Measurements from ENCODE around the gene CCND1. TPM values are rescaled to one million over a fixed set of nuclear protein-coding genes. Genes with fewer than 3 reads are reported as not detected.
"Not testable (repeated sequence)": the region's sequence is repeated elsewhere in the genome, so short reads cannot be mapped to it uniquely, and the experiment has no call there.

CCND1 gene
- total RNA-seq, 1 donor from 2014 or later: 28.1 TPM

GRCh38 chr11:69605737-69606526 lies 35.0 kb upstream of the CCND1 start:
- no peaks in the 10 kb centered on the region for H3K36me3 Mint-ChIP-seq (ENCODE audit: low read depth)
- intact Hi-C loops (cut with micrococcal nuclease): no loop called here

GRCh38 chr11:69609351-69609750 lies 31.6 kb upstream of the CCND1 start:
- no peaks in the 10 kb centered on the region for H3K4me1 Mint-ChIP-seq (ENCODE audit: low read depth)
- peaks cover 1% of the 10 kb centered on the region for H3K27me3 Mint-ChIP-seq (ENCODE audit: insufficient read depth)
- no peaks in the 10 kb centered on the region for H3K9me3 Mint-ChIP-seq
- H3K36me3 Mint-ChIP-seq (ENCODE audit: low read depth): no peaks in the 10 kb centered on the region
- intact Hi-C loops (cut with micrococcal nuclease): no loop called here
- no peak for DNase-seq (ENCODE audit: low spot score)
- no peak overlapping the region for H3K4me3 Mint-ChIP-seq
- no peak overlapping the region for H3K27ac Mint-ChIP-seq

More at GRCh38 chr11:69605737-69606526, 35.0 kb upstream of the CCND1 start:
- no peak for DNase-seq (ENCODE audit: low spot score)
- peaks cover 5% of the 10 kb centered on the region for H3K27me3 Mint-ChIP-seq (ENCODE audit: insufficient read depth)
- H3K9me3 Mint-ChIP-seq: no peaks in the 10 kb centered on the region
- H3K4me1 Mint-ChIP-seq (ENCODE audit: low read depth): no peaks in the 10 kb centered on the region
- H3K4me3 Mint-ChIP-seq: no peak overlapping the region
- no peak overlapping the region for H3K27ac Mint-ChIP-seq

- Mint-ChIP-seq H3K36me3 (ENCODE audit: low read depth) (no peaks in the 10 kb centered on the region), H3K9me3 (no peaks in the 10 kb centered on the region), H3K27me3 (ENCODE audit: insufficient read depth) (peaks cover 1% of the 10 kb centered on the region), H3K27ac (no peak overlapping the region), H3K4me3 (no peak overlapping the region), H3K4me1 (ENCODE audit: low read depth) (no peaks in the 10 kb centered on the region)
- DNase-seq (ENCODE audit: low spot score): no peak
- intact Hi-C loops (cut with micrococcal nuclease): no loop called here
Observed at GRCh38 chr11:69611548-69612526, 29.1 kb upstream of the CCND1 start.

- no peak overlapping the region for H3K4me3 Mint-ChIP-seq
- no peaks in the 10 kb centered on the region for H3K4me1 Mint-ChIP-seq (ENCODE audit: low read depth)
- no peaks in the 10 kb centered on the region for H3K36me3 Mint-ChIP-seq (ENCODE audit: low read depth)
- peaks cover 3% of the 10 kb centered on the region for H3K27me3 Mint-ChIP-seq (ENCODE audit: insufficient read depth)
- H3K9me3 Mint-ChIP-seq: no peaks in the 10 kb centered on the region
- no peak for DNase-seq (ENCODE audit: low spot score)
- no peak overlapping the region for H3K27ac Mint-ChIP-seq
- intact Hi-C loops (cut with micrococcal nuclease): no loop called here
Observed at GRCh38 chr11:69613594-69613993, 27.4 kb upstream of the CCND1 start.

- Mint-ChIP-seq H3K9me3 (no peaks in the 10 kb centered on the region), H3K27me3 (ENCODE audit: insufficient read depth) (peaks cover 3% of the 10 kb centered on the region), H3K4me1 (ENCODE audit: low read depth) (no peaks in the 10 kb centered on the region), H3K36me3 (ENCODE audit: low read depth) (no peaks in the 10 kb centered on the region), H3K27ac (no peak overlapping the region), H3K4me3 (no peak overlapping the region)
- DNase-seq (ENCODE audit: low spot score): no peak
- intact Hi-C loops (cut with micrococcal nuclease): no loop called here
Observed at GRCh38 chr11:69614085-69614484, 26.9 kb upstream of the CCND1 start.

- H3K9me3 Mint-ChIP-seq: no peaks in the 10 kb centered on the region
- no peaks in the 10 kb centered on the region for H3K4me1 Mint-ChIP-seq (ENCODE audit: low read depth)
- H3K27ac Mint-ChIP-seq: no peak overlapping the region
- peaks cover 3% of the 10 kb centered on the region for H3K27me3 Mint-ChIP-seq (ENCODE audit: insufficient read depth)
- no peaks in the 10 kb centered on the region for H3K36me3 Mint-ChIP-seq (ENCODE audit: low read depth)
- intact Hi-C loops (cut with micrococcal nuclease): no loop called here
- DNase-seq (ENCODE audit: low spot score): no peak
- H3K4me3 Mint-ChIP-seq: no peak overlapping the region
Observed at GRCh38 chr11:69615545-69616278, 25.2 kb upstream of the CCND1 start.

GRCh38 chr11:69617220-69617619 lies 23.7 kb upstream of the CCND1 start:
- Mint-ChIP-seq H3K4me3 (no peak overlapping the region), H3K27me3 (ENCODE audit: insufficient read depth) (peaks cover 3% of the 10 kb centered on the region), H3K27ac (no peak overlapping the region), H3K36me3 (ENCODE audit: low read depth) (no peaks in the 10 kb centered on the region), H3K9me3 (no peaks in the 10 kb centered on the region), H3K4me1 (ENCODE audit: low read depth) (no peaks in the 10 kb centered on the region)
- DNase-seq (ENCODE audit: low spot score): no peak
- intact Hi-C loops (cut with micrococcal nuclease): no loop called here

GRCh38 chr11:69617682-69618081 lies 23.3 kb upstream of the CCND1 start:
- Mint-ChIP-seq H3K27ac (no peak overlapping the region), H3K4me1 (ENCODE audit: low read depth) (no peaks in the 10 kb centered on the region), H3K4me3 (no peak overlapping the region), H3K27me3 (ENCODE audit: insufficient read depth) (peaks cover 3% of the 10 kb centered on the region), H3K9me3 (no peaks in the 10 kb centered on the region), H3K36me3 (ENCODE audit: low read depth) (no peaks in the 10 kb centered on the region)
- intact Hi-C loops (cut with micrococcal nuclease): no loop called here
- DNase-seq (ENCODE audit: low spot score): no peak

GRCh38 chr11:69618237-69618636 lies 22.7 kb upstream of the CCND1 start:
- H3K27me3 Mint-ChIP-seq (ENCODE audit: insufficient read depth): peaks cover 3% of the 10 kb centered on the region
- no peaks in the 10 kb centered on the region for H3K4me1 Mint-ChIP-seq (ENCODE audit: low read depth)
- no peaks in the 10 kb centered on the region for H3K9me3 Mint-ChIP-seq
- H3K27ac Mint-ChIP-seq: no peak overlapping the region
- no peak for DNase-seq (ENCODE audit: low spot score)
- intact Hi-C loops (cut with micrococcal nuclease): no loop called here
- no peak overlapping the region for H3K4me3 Mint-ChIP-seq
- no peaks in the 10 kb centered on the region for H3K36me3 Mint-ChIP-seq (ENCODE audit: low read depth)

GRCh38 chr11:69620683-69621290 lies 20.2 kb upstream of the CCND1 start:
- no peak overlapping the region for H3K4me3 Mint-ChIP-seq
- H3K36me3 Mint-ChIP-seq (ENCODE audit: low read depth): no peaks in the 10 kb centered on the region
- no peaks in the 10 kb centered on the region for H3K9me3 Mint-ChIP-seq
- intact Hi-C loops (cut with micrococcal nuclease): no loop called here
- no peak for DNase-seq (ENCODE audit: low spot score)
- H3K4me1 Mint-ChIP-seq (ENCODE audit: low read depth): no peaks in the 10 kb centered on the region
- no peak overlapping the region for H3K27ac Mint-ChIP-seq
- peaks cover 9% of the 10 kb centered on the region for H3K27me3 Mint-ChIP-seq (ENCODE audit: insufficient read depth)

- H3K4me1 Mint-ChIP-seq (ENCODE audit: low read depth); H3K9me3 Mint-ChIP-seq; H3K4me3 Mint-ChIP-seq; H3K27me3 Mint-ChIP-seq (ENCODE audit: insufficient read depth); intact Hi-C loops (cut with micrococcal nuclease); DNase-seq (ENCODE audit: low spot score); H3K36me3 Mint-ChIP-seq (ENCODE audit: low read depth); H3K27ac Mint-ChIP-seq: not testable (repeated sequence)
Observed at GRCh38 chr11:69622097-69622681, 18.8 kb upstream of the CCND1 start.

GRCh38 chr11:69624293-69624692 lies 16.7 kb upstream of the CCND1 start:
- intact Hi-C loops (cut with micrococcal nuclease): no loop called here
- H3K4me1 Mint-ChIP-seq (ENCODE audit: low read depth): no peaks in the 10 kb centered on the region
- H3K4me3 Mint-ChIP-seq: no peak overlapping the region
- H3K9me3 Mint-ChIP-seq: peaks cover under 1% of the 10 kb centered on the region
- no peak for DNase-seq (ENCODE audit: low spot score)
- peaks cover 9% of the 10 kb centered on the region for H3K27me3 Mint-ChIP-seq (ENCODE audit: insufficient read depth)
- no peaks in the 10 kb centered on the region for H3K36me3 Mint-ChIP-seq (ENCODE audit: low read depth)
- H3K27ac Mint-ChIP-seq: no peak overlapping the region
